Retina (tissue), 1 donor: ENCODE results near the gene TRMT112.
A peak's percentile ranks its signal among the peaks of the same experiment; 100 is the strongest.

Experiments
- DNase-seq: peaks from one replicate; pipeline ENCODE4 v3.0.0-alpha.2; 2016

Gene TRMT112

DNA sequence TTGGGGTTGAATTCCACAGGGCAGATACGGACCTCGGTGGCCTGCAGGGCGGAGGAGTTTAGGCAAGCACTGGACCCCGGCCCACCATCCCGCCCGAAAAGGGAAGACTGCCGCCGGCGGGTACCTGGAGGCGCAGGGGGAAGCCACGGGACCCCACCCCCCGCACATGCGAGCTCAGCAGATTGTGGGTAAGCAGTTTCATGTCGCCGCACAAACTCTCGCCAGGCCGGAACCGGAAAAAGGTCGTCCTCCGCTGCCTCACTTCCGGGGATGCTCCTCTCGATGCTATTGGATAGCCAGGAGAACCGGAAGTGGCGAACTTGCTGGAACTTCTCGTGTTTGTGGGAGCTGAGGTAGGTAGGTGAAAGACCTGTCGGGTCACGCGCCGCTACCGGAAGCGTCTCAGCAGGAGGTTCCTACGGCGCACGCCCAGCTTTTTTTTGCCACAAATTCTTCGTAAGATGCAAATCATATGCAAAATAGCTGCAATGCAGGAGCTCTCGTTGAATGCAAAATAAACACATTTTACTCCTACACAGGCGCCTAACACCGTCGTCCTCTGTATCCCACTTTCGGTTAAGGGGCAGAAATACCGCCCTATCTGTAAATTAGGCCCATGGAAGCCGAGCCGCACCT, at the start of gene TRMT112:
Gene TRMT112, minus strand, starts transcription at position 235 of the 636 bp plus-strand sequence. Its CDS starts 33 bp downstream, at position 202.
- DNase-seq = peak; percentile 96

DNA sequence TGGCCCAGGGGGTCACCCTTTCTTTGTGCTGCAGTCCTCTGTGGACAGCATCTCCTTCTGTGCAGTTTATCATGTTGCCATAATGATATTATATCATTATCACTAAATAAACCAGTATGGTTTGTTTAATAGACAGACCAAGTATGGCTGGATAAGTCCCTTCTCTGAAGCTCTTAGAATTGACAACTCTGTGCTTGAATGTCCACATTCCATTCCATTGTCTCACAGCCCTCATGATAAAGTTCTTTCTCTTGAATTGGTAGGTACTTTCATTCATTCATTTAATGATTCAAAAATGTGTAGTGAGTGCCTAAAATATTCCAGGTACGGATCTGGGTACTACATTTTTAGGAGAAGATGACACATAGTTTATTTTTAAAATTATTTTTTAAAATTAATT, 49.4 kb upstream of the TRMT112 start:
- DNase-seq = no peak

DNA sequence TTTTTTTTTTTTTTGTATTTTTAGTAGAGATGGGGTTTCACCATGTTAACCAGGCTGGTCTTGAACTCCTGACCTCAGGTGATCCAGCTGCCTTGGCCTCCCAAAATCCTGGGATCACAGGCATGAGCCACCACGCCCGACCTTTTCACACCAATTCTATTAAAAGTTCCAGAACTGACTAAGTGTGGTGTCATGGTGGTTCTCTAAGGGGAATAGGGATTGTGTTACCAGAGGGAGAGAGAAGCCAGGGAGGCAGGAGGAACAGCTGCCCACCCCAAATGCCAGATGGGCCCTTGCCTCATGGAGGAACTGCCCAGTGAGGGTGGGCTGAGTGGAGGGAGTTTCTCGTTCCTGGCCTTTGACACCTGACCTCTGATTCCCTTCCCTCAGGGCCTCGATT, 47.6 kb upstream of the TRMT112 start:
- no peak for DNase-seq

DNA sequence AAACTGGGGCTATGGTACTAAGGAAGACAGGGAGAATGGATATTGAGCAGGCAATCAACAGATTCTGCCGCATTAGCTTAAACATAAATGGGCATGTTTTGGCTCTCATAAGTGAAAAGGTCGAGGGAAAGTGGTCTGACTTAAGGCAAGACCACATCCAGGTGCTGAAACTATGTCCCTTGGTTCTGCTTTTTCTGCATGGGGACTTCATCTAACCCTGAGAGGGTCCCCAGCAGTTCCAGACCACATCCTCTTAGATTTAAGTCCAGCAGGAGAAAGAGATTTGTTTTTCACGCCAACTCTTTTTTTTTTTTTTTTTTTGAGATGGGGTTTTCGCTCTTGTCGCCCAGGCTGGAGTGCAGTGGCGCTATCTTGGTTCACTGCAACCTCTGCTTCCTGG, 47.1 kb upstream of the TRMT112 start:
- DNase-seq = no peak

DNA sequence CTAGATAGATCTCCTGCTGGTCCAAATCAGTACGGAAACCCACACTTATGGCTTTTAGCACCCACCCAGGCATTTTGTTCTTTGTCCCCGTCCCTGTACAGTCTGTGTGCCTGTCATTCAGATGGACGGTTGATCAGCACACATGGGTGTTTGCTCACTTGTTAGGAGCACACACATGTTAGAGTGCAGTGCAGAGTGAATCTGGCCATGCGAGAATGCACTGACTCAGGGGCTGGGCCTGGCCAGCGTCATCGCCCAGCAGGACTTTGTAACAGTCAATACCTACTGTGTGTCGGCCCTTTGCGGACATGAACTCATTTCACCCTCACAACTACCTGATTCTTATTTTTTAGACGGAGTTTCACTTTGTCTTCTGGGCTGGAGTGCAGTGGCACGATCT, 45.0 kb upstream of the TRMT112 start:
- no peak for DNase-seq

DNA sequence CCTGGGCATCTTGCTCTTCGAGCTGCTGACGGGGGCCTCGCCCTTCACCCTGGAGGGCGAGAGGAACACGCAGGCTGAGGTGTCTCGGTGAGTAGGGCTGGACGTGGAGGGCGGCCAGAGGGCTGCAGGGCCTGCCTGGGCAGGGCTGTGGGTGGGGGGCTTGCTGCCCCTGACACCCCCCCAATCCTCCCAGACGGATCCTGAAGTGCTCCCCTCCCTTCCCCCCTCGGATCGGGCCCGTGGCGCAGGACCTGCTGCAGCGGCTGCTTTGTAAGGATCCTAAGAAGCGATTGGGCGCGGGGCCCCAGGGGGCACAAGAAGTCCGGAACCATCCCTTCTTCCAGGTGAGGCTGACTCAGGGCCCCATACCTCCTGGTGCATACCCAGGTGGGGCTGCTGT, 44.3 kb upstream of the TRMT112 start:
- no peak for DNase-seq

DNA sequence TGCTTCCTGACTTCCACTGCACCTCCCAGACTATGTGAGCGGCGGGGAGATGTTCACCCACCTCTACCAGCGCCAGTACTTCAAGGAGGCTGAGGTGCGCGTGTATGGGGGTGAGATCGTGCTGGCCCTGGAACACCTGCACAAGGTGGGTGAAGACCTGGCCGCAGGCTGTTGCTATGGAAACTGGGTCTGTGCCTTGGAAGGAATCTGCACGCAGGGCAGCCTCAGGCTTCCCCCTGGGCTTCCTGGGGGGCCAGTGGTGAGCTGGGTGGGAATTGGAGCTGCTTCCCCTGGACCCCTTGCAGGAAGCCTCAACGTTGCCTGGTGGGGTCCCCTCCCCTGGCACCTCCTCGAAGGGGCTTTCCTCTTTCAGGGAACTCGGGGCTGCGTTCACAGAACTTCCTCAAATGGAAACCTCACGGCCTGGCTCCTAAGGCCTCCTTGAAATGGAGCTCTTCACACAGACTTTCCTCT, 43.1 kb upstream of the TRMT112 start:
- DNase-seq = no peak

DNA sequence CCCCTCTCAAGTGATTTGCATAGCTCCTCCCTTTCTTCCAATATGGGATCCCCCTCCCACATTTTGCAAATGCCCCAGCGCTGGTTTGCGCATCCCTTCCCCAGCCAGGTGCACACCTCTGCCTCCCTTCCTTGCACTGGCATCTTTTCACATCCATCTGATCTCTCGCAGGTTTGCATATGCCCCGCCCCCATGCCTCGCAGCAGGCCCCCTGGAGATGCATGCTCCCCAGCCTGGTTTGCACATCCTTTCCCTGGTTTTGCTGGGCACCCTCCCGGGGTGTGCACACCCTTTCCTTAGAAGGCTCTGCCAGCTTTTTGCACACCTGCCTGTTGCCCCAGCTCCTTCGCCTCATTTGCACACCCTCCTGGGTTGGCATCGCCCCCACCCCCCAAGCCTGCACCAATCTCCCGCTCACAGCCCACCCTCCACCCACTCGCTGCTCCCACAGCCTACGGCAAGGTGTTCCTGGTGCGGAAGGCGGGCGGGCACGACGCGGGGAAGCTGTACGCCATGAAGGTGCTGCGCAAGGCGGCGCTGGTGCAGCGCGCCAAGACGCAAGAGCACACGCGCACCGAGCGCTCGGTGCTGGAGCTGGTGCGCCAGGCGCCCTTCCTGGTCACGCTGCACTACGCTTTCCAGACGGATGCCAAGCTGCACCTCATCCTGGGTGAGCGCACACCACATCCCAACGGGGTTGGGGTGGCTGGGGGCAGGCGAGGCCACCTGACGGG, 42.5 kb upstream of the TRMT112 start:
- no peak for DNase-seq

DNA sequence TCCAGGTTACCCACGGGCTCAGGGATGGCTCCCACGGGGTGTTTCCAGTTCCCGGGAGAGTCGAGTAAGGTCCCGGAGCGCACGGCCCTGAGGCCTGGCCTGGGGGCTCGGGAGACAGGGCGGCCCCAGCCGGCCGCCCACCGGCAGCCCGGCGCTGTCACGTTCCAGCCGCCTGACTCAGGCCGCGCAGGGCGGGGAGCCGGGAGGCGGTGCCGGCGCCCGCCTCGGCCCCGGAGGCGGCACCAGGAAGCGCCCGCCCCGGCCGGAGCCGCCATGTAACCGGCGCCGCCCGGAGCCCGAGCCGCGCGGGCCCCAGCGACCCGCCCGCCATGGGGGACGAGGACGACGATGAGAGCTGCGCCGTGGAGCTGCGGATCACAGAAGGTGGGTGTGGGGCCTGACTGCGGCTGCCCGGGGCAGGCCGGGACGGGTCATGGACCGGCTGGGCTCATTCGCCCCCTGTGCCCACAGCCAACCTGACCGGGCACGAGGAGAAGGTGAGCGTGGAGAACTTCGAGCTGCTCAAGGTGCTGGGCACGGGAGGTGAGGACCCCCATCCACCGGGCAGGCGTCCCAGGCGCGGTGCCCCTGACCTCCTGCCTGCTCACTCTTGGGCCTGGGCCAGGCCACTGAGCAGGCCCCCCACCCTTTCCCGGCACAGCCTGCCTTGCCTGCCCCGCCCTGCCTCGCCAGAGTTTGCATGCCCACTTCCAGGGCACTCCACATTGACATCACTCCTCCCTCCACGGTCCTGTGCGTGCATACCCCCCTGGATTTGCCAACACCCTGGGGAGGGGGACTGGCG, 41.8 kb upstream of the TRMT112 start, which contains the start of gene RPS6KA4:
Gene RPS6KA4, plus strand, starts transcription at position 256 of the 805 bp plus-strand sequence. Its CDS starts 74 bp downstream, at position 330.
- DNase-seq = peak; percentile 73

DNA sequence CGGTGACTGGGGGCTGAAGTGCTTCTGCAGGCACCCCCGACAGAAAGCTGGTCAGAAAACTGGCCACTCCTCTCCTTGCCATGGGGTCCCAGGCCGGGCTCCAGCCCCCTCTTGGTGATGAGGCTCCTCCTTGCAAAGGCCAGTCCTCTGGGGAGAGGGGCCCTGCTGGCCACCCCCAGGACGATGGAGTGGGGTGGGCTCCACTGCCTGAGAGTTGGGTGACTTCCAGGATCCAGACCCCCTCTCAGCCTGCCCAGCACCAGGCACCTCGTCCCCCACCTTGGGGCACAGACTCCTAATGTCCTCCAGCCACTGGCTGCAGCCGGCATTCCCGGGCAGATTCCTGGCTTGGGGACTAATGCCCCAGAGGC, 41.2 kb upstream of the TRMT112 start:
- peak; percentile 72 for DNase-seq

DNA sequence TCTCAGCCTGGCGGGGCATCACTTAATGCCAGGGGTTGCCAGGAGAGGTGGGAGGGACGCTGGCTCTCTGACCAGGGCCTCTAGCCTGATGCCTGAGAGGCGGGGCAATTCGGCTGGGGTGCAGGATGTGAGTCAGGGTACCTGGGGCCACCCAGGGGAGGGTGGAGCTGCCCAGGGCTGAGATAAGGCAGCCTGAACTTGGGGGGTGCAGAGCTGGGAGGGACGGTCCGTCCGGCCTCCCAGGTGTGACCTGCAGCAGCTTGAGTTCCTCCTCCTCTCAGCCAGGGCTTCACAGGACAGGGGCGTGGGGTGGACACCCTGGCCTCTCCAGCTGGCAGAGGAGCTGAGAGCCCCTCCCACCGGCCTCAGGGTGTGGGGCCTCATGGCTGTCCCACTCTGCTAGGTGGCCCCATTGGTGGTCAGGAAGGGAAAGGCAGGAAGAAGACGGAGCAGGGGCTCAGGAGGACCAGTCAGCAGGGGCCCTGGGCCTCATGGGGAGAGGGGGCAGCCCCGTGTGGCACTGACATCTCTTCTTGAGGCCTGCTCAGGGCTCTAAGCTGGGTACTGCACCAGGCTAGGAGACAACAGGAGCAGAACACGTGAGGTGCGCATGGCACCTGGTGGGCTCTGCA, 40.7 kb upstream of the TRMT112 start:
- no peak for DNase-seq

DNA sequence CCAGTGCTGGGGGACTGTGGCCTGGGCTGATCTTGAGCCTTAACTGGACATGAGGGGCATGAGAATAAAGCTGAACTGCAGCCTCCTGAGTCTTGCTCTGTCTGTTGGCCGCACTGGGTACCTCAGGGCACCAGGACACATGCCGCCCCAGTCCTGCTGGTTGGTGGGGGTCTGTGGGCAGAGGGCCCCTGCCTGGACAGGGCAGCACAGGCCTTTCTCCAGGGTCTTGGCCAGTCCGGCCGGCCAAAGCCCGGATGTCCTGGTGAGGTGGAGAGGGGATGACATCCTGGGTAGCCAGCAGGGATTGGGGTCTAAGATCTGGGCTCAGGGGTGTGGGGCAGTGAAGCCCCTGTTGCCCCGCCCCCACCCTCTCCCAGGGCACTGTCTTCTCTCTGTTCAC, 40.1 kb upstream of the TRMT112 start:
- no peak for DNase-seq

DNA sequence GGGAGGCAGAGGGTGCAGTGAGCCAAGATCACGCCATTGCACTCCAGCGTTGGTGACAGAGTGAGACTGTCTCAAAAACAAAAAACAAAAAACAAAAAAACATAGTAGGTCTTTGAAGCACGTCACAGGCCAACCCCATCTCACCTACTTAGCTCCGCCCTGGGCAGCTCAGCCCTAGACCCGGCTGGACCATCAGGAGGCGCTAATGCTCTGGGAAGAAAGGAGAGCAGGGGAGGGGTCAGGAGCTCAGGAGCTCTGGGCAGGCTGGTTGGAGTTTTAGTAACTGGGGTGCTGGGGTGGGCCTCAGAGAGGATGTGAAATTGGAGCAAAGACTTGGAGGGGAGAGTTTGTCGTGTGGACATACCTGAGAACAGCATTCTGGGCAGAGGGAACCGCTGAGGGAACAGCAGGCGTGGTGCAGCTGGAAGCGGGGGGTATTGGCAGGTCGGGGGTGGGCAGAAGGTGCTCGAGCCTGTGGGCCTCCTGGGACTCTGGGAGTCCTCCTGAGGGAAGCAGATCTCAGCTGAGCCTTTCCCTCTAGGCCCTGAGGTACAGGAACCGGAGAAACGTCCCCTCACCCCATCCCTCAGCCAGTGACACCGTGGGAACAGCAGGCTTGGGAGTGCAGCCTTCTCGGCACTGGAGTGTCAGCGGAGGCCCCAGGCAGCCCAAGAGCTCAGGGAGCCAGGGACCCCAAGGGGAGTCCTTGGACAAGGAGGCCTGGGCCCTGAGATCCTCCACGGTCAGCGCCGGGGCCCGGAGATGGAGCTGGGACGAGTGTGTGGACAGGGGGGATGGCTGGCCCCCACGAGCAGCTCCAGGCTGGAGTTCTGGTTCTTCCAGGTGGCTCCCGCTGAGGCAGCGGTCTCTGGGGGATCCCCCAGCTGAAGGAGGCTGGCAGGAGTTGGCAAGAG, 39.4 kb upstream of the TRMT112 start:
- DNase-seq = no peak

DNA sequence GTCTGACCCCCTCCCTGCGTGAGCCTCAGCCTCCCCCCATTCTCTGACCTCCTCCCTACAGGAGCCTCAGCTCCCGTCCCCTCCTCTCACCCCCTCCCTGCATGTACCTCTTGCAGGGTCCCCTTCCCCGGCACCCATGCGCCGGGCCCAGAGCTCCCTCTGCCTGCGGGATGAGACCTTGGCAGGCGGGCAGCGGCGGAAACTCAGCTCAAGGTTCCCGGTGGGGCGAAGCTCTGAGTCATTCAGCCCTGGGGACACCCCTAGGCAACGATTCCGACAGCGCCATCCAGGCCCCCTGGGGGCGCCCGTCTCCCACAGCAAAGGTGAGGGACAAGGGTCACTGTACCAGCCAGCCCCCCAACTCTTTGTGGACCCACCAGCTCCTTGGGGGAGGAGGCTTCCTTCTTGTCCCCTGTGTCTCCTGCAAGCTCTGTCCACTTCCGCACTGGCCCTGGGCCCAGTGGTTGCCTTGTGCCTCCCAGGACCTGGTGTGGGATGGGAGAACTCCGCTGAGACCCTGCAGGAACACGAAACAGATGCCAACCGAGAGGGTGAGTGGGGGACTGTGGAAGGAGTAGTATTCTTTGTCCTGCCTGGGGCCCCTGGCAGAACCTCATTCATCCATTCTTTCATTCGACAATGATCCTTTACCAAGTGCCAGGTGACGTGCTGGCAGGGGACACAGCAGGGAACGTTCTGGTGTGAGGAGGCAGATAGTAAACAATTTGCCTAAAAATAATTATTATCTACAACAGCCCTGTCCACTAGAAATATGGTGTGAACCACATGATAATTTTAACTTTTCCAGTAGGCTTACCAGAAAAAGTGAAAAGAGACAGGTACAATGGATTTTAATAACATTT, 38.0 kb upstream of the TRMT112 start:
- no peak for DNase-seq

DNA sequence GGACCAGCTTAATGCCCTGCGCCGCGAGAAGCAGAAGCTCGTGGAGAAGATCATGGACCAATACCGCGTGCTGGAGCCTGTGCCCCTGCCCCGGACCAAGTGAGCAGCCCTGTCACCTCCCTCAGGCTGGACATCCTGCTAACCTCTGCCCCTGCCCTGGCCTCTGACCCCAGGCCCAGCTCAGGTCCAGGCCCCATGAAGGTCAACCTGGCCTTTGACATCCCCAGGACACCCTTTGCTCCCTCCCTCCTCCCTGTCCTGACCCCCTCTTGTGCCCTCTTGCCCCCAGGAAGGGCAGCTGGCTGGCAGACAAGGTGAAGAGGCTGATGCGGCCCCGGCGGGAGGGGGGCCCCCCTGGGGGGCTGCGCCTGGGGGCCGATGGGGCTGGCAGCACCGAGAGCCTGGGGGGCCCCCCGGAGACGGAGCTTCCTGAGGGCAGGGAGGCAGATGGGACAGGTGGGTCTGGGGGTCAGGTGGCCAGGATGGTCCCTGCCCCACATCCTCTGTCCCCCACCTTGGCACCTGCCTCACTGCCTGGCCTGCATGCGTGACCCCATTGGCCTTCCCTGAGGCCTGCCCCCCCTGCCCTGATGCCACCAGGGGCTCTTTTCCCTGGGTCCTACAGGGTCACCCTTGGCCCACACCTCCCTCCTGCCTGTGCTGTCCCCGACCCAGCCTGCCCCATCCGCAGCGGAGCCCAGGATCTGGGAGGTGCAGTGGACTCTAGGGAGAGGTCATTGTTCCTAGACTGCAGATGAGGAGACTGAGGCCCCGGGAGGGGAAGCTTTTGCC, 36.6 kb upstream of the TRMT112 start:
- DNase-seq = no peak

DNA sequence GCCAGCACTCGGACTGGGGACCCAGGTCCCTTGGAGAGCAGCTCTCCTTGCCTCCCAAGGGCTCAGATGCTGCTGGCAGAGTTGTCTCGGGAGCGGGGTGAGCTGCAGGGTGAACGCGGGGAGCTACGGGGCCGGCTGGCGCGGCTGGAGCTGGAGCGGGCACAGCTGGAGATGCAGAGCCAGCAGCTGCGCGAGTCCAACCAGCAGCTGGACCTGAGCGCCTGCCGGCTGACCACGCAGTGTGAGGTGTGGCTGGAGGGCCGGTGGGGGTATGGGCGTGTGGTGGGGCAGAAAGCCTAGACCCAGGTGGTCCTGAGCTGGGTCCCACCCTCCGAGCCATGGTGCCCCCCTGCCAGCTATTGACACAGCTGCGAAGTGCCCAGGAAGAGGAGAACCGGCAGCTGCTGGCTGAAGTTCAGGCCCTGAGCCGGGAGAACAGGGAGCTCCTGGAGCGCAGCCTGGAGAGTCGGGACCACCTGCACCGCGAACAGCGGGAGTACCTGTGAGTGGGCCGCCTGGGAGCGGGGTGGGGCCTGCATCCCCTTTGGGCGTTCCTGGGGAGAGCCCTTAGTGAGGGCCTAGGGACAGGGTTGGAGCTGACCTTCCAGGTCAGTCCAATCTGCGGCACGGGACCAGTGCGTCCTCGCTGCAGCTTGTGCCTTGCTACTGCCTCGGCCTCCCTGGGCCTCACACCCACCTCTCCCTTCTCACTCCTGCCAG, 35.8 kb upstream of the TRMT112 start:
- DNase-seq = no peak

DNA sequence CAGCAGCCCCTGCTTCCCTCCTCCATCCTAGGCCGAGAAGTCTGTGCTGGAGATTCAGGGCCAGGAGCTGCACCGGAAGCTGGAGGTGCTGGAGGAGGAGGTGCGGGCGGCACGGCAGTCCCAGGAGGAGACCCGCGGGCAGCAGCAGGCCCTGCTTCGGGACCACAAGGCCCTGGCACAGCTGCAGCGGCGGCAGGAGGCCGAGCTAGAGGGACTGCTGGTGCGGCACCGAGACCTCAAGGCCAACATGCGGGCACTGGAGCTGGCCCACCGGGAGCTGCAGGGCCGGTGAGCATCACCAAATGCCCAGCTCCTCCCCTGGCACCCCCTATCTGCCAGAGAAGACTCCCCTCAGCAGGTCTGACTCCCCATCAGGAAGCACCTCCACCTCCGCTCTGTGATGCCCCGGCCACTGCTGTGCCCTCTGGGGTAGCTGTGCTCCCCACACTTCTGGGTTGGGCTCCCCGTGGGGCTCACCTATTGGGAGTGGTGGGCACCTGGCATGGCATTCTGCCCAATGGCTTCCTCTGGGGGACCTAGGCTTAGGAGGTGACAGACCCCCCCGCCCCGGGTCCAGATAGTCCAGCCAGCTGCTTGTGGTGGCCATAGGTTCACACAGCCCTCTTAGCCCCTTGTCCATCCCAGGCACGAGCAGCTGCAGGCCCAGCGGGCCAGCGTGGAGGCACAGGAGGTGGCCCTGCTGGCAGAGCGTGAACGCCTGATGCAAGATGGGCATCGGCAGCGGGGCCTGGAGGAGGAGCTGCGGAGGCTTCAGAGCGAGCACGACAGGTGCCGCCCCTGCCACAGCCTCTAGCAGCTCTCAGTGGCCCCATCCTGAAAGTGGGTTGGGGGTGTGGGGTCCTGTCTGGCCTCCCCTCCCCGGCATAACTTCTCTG, 35.0 kb upstream of the TRMT112 start:
- DNase-seq = no peak

DNA sequence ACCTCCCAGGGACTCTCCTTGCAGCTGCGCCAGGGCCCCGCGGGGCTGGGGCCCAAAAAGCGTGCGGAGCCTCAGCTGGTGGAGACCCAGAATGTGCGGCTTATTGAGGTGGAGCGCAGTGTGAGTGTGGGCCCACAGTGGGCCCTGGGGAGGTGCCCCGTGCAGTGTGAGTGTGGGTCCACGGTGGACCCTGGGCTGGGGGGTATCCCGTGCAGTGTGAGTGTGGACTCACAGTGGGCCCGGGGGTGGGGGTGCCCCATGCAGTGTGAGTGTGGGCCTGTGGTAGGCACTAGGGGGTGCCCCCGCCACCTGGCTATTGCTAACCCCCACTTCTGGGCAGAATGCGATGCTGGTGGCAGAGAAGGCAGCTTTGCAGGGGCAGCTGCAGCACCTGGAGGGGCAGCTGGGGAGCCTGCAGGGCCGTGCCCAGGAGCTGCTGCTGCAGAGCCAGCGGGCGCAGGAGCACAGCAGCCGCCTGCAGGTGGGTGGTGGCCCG, 33.8 kb upstream of the TRMT112 start:
- no peak for DNase-seq
